Loucy (cell line): ENCODE results near the gene EFNA4.

Source experiments
- H2AFZ ChIP-seq: fragments of 200-600 bp; sonication (generic); 2 replicates; pipeline ENCODE4 v1.6.0; 2016; ENCODE audit warnings: antibody characterized with exemption, mild to moderate bottlenecking, low read length, moderate library complexity
- H3F3A ChIP-seq: fragments of 200-600 bp; 2 replicates; pipeline ENCODE4 v1.6.0; 2016; ENCODE audit warnings: antibody characterized with exemption, low read depth, mild to moderate bottlenecking
- H3K27me3 ChIP-seq: fragments of 200-600 bp; sonication (generic); 2 replicates; pipeline ENCODE4 v1.6.1; 2014; ENCODE audit warnings: low read length, mild to moderate bottlenecking; ENCODE audit not compliant: insufficient read depth, poor library complexity, severe bottlenecking
- H3K36me3 ChIP-seq: fragments of 200-600 bp; sonication (generic); 2 replicates; pipeline ENCODE4 v1.6.1; 2016; ENCODE audit warnings: low read length; ENCODE audit not compliant: insufficient read depth
- H3K4me1 ChIP-seq: fragments of 200-600 bp; sonication (generic); 2 replicates; pipeline ENCODE4 v1.5.1; 2014; ENCODE audit warnings: low read length, mild to moderate bottlenecking; ENCODE audit not compliant: insufficient read depth, poor library complexity, severe bottlenecking
- H3K4me2 ChIP-seq: fragments of 200-600 bp; sonication (generic); 2 replicates; pipeline ENCODE4 v1.6.0; 2014; ENCODE audit warnings: antibody characterized with exemption, low read length, low read depth, mild to moderate bottlenecking; ENCODE audit not compliant: poor library complexity, severe bottlenecking
- H3K4me3 ChIP-seq: fragments of 200-600 bp; sonication (generic); 2 replicates; pipeline ENCODE4 v1.5.1; 2014; ENCODE audit warnings: low read length, mild to moderate bottlenecking, mixed read lengths; ENCODE audit not compliant: poor library complexity, severe bottlenecking
- H3K79me2 ChIP-seq: fragments of 200-600 bp; sonication (generic); 2 replicates; pipeline ENCODE4 v1.6.1; 2014; ENCODE audit warnings: low read length; ENCODE audit not compliant: insufficient read depth
- H3K9ac ChIP-seq: fragments of 200-600 bp; sonication (generic); 2 replicates; pipeline ENCODE4 v1.6.0; 2014; ENCODE audit warnings: mild to moderate bottlenecking, low read depth, low read length, moderate library complexity; ENCODE audit not compliant: poor library complexity, severe bottlenecking
- H3K9me2 ChIP-seq: fragments of 200-600 bp; sonication (generic); replicated peaks from 2 replicates; pipeline ENCODE4 v1.6.1; 2016; ENCODE audit warnings: low read depth, low read length, mixed read lengths
- H3K9me3 ChIP-seq: fragments of 200-600 bp; sonication (generic); 2 replicates; pipeline ENCODE4 v1.6.1; 2014; ENCODE audit warnings: mild to moderate bottlenecking, antibody characterized with exemption, low read length, low read depth; ENCODE audit not compliant: insufficient read depth
- H4K20me1 ChIP-seq: fragments of 200-600 bp; sonication (generic); 2 replicates; pipeline ENCODE4 v1.6.0; 2014; ENCODE audit warnings: antibody characterized with exemption, low read length, mild to moderate bottlenecking; ENCODE audit not compliant: insufficient read depth, poor library complexity, severe bottlenecking
- CTCF ChIP-seq: fragments of 200-600 bp; sonication (generic); conservative IDR thresholded peaks from 2 replicates; pipeline ENCODE4 v1.5.1; 2014; ENCODE audit warnings: mild to moderate bottlenecking, antibody characterized with exemption, low read length
- EZH2phosphoT487 ChIP-seq: fragments of 200-600 bp; IDR thresholded peaks from 2 replicates; pipeline ENCODE4 v1.6.1; 2018; ENCODE audit warnings: antibody characterized with exemption, mild to moderate bottlenecking, moderate library complexity, borderline replicate concordance

Gene EFNA4

GRCh38 chr1:155030899-155031298, 32.6 kb upstream of the EFNA4 start:
- H3F3A ChIP-seq: no peaks in the 10 kb centered on the region
- H3K27me3 ChIP-seq: no peaks in the 10 kb centered on the region
- no peaks in the 10 kb centered on the region for H3K9me2 ChIP-seq
- H3K36me3 ChIP-seq: no peaks in the 10 kb centered on the region
- no peak overlapping the region for H2AFZ ChIP-seq
- no peak overlapping the region for H3K9ac ChIP-seq
- H3K4me2 ChIP-seq: no peak overlapping the region
- no peaks in the 10 kb centered on the region for H4K20me1 ChIP-seq
- TF ChIP-seq CTCF (no peak), EZH2phosphoT487 (no peak)
- no peaks in the 10 kb centered on the region for H3K4me1 ChIP-seq
- H3K79me2 ChIP-seq: no peaks in the 10 kb centered on the region
- H3K4me3 ChIP-seq: no peak overlapping the region
- no peaks in the 10 kb centered on the region for H3K9me3 ChIP-seq

DNA sequence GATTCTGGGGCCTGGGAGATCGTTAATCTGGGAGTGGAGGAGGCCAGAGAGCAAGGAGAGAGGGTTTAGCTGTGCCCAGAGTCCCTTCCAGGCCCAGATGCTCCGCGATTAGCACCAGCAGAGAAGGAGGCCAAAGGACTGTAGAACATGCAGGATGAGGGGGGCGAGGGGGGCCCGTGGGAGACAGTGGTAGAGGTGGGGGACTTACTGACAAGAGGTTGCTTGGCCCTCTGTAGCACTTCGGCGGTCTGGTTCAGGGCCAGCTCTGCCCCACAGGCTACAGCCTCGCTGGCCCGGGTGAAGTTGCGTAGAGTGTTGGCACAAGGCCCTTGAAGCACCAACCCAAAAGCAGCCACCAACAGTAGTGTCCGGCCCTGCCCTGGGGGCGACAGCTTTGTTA, 30.7 kb upstream of the EFNA4 start:
- Histone ChIP-seq H3K36me3 (no peaks in the 10 kb centered on the region), H3K79me2 (no peaks in the 10 kb centered on the region), H3K4me2 (no peak overlapping the region), H3K4me1 (no peaks in the 10 kb centered on the region), H2AFZ (no peak overlapping the region), H3F3A (no peaks in the 10 kb centered on the region), H3K9me2 (no peaks in the 10 kb centered on the region), H3K9ac (no peak overlapping the region), H3K4me3 (no peak overlapping the region), H3K9me3 (no peaks in the 10 kb centered on the region), H3K27me3 (no peaks in the 10 kb centered on the region), H4K20me1 (no peaks in the 10 kb centered on the region)
- TF ChIP-seq CTCF: no peak
- TF ChIP-seq EZH2phosphoT487: no peak

DNA sequence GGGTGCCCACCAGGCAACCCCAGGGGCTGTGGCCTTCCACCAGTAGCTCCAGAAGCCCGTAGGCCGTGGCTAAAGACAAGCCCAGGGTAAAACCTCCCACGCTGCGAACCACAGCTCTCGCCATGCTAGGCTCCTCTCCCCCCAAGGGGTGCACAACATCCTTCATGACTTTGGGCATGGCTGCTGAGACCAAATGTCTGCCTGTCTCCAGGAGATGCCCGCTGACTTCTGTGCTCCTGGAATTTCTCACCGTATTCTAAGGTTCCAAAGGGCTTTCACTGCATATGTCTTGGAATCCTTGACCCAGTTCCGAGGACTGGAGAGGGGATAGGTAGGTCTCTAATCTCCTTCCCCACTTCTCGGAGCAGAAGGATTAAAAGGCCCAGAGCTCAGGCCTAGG, 30.0 kb upstream of the EFNA4 start, which contains the start of the genes DCST1 and DCST2:
TSS of gene DCST1 (plus strand) at position 301 of the 400 bp plus-strand sequence. CDS start 213 bp downstream, outside the sequence.
TSS of gene DCST2 (minus strand) at position 258 of the 400 bp plus-strand sequence. CDS start at position 178, 80 bp downstream.
- Histone ChIP-seq H3K27me3 (no peaks in the 10 kb centered on the region), H3K9me3 (no peaks in the 10 kb centered on the region), H4K20me1 (no peaks in the 10 kb centered on the region), H3K4me1 (no peaks in the 10 kb centered on the region), H3K4me2 (no peak within 1 kb of the TSS), H3K9me2 (no peaks in the 10 kb centered on the region), H3K79me2 (no peaks in the 10 kb centered on the region), H3K9ac (no peak within 1 kb of the TSS), H3K4me3 (no peak within 1 kb of the TSS), H3K36me3 (no peaks in the 10 kb centered on the region), H3F3A (no peaks in the 10 kb centered on the region), H2AFZ (no peak within 1 kb of the TSS)
- TF ChIP-seq CTCF (no peak), EZH2phosphoT487 (no peak)
